Measurements from ENCODE around the gene ADCY3. TPM values are rescaled to one million over a fixed set of nuclear protein-coding genes. Genes with fewer than 3 reads are reported as not detected.
A peak's percentile ranks its signal among the peaks of the same experiment; 100 is the strongest.

ADCY3 gene
- total RNA-seq, 1 donor from 2014 or later, result 46.2 TPM

GRCh38 chr2:24797644-24798043, 122.4 kb downstream of the ADCY3 start:
- no peak for TF ChIP-seq CTCF (conservative IDR thresholded peaks at IDR 0.05)
- Mint-ChIP-seq H3K27me3 (no peaks in the 10 kb centered on the region), H3K4me3 (no peak overlapping the region), H3K27ac (no peak overlapping the region), H3K9me3 (no peaks in the 10 kb centered on the region), H3K36me3 (peaks cover 38% of the 10 kb centered on the region), H3K4me1 (ENCODE audit: unreplicated experiment) (peaks cover 11% of the 10 kb centered on the region)
- no peak for DNase-seq (ENCODE audit: extremely low spot score, unreplicated experiment)

GRCh38 chr2:24793761-24794435, 126.1 kb downstream of the ADCY3 start:
- peak overlapping the region; percentile 99 for H3K4me3 Mint-ChIP-seq
- peaks cover 24% of the 10 kb centered on the region for H3K36me3 Mint-ChIP-seq
- peak overlapping the region; percentile 100 for H3K27ac Mint-ChIP-seq
- no peak for DNase-seq (ENCODE audit: extremely low spot score, unreplicated experiment)
- no peak for TF ChIP-seq CTCF (conservative IDR thresholded peaks at IDR 0.05)
- H3K4me1 Mint-ChIP-seq (ENCODE audit: unreplicated experiment), result peaks cover 20% of the 10 kb centered on the region
- no peaks in the 10 kb centered on the region for H3K27me3 Mint-ChIP-seq
- no peaks in the 10 kb centered on the region for H3K9me3 Mint-ChIP-seq

GRCh38 chr2:24792874-24793760, 126.9 kb downstream of the ADCY3 start, which contains the start of the genes CENPO and PTRHD1:
Gene CENPO, plus strand, starts transcription at chr2:24793425. Its CDS starts 495 bp downstream, at chr2:24793920.
Gene PTRHD1, minus strand, starts transcription at chr2:24793391. Its CDS starts 14 bp downstream, at chr2:24793377.
- peak; percentile 95 for DNase-seq (ENCODE audit: extremely low spot score, unreplicated experiment)
- Mint-ChIP-seq H3K27me3 (no peaks in the 10 kb centered on the region), H3K27ac (peak within 1 kb of the TSS; percentile 100), H3K9me3 (no peaks in the 10 kb centered on the region), H3K4me1 (ENCODE audit: unreplicated experiment) (peaks cover 20% of the 10 kb centered on the region), H3K36me3 (peaks cover 17% of the 10 kb centered on the region), H3K4me3 (peak within 1 kb of the TSS; percentile 99)
- TF ChIP-seq CTCF (conservative IDR thresholded peaks at IDR 0.05), result peak; percentile 75

GRCh38 chr2:24792542-24792873, 127.5 kb downstream of the ADCY3 start:
- Mint-ChIP-seq H3K27me3 (no peaks in the 10 kb centered on the region), H3K36me3 (peaks cover 11% of the 10 kb centered on the region), H3K4me1 (ENCODE audit: unreplicated experiment) (peaks cover 20% of the 10 kb centered on the region), H3K4me3 (peak overlapping the region; percentile 99), H3K27ac (peak overlapping the region; percentile 100), H3K9me3 (no peaks in the 10 kb centered on the region)
- TF ChIP-seq CTCF (conservative IDR thresholded peaks at IDR 0.05), result no peak
- no peak for DNase-seq (ENCODE audit: extremely low spot score, unreplicated experiment)

GRCh38 chr2:24791452-24791851, 128.6 kb downstream of the ADCY3 start:
- no peak for TF ChIP-seq CTCF (conservative IDR thresholded peaks at IDR 0.05)
- Mint-ChIP-seq H3K4me3 (no peak overlapping the region), H3K27ac (peak overlapping the region; percentile 41), H3K27me3 (no peaks in the 10 kb centered on the region), H3K4me1 (ENCODE audit: unreplicated experiment) (peaks cover 20% of the 10 kb centered on the region), H3K36me3 (peaks cover under 1% of the 10 kb centered on the region), H3K9me3 (no peaks in the 10 kb centered on the region)
- no peak for DNase-seq (ENCODE audit: extremely low spot score, unreplicated experiment)

Measured in type B pancreatic cell (in vitro differentiated cells).